GM18951 (cell line): ENCODE data around the gene CHST10.

Experiments
- POLR2A ChIP-seq: IDR thresholded peaks from 4 replicates; pipeline ENCODE4 v1.6.1; 2011; ENCODE audit warnings: mild to moderate bottlenecking; ENCODE audit not compliant: insufficient read length, insufficient read depth; ENCODE audit errors: extremely low read depth
- in situ Hi-C: fragments of 300-500 bp; cut with MboI; formaldehyde crosslinking; loops from one replicate; pipeline ENCODE4 v1.12.0; 2022; ENCODE audit warnings: low sequenced_read_pairs, mixed read lengths, inconsistent platforms; ENCODE audit not compliant: unreplicated experiment

Gene CHST10

GRCh38 chr2:100425573-100426383, 8.3 kb upstream of the CHST10 start:
- in situ Hi-C loops: no loop called here
- no peak for TF ChIP-seq POLR2A

DNA sequence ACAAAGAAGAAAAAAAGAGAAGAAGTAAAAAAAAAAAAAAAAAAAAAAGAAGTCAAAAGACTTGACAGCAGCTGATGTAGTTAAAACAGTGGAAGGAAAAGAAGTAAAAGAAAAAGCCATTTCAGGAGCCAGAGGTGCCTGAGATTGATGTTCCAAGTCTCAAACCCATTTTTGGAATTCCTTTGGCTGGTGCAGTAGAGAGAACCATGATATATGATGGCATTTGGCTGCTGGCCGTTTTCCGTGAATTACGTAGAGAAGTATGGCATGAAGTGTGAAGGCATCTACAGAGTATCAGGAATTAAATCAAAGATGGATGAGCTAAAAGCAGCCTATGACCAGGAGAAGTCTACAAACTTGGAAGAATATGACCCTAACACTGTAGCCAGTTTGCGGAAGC, 7.6 kb upstream of the CHST10 start:
- no peak for TF ChIP-seq POLR2A
- in situ Hi-C loops: no loop called here

- TF ChIP-seq POLR2A: no peak
- in situ Hi-C loops: no loop called here
Observed at GRCh38 chr2:100424277-100424875, 6.9 kb upstream of the CHST10 start.

GRCh38 chr2:100423631-100424030, 6.2 kb upstream of the CHST10 start:
- TF ChIP-seq POLR2A: no peak
- in situ Hi-C loops: no loop called here

GRCh38 chr2:100422320-100423055, 5.0 kb upstream of the CHST10 start:
- in situ Hi-C loops: no loop called here
- no peak for TF ChIP-seq POLR2A

- TF ChIP-seq POLR2A: no peak
- in situ Hi-C loops: no loop called here
Observed at GRCh38 chr2:100419915-100420314, 2.4 kb upstream of the CHST10 start.

DNA sequence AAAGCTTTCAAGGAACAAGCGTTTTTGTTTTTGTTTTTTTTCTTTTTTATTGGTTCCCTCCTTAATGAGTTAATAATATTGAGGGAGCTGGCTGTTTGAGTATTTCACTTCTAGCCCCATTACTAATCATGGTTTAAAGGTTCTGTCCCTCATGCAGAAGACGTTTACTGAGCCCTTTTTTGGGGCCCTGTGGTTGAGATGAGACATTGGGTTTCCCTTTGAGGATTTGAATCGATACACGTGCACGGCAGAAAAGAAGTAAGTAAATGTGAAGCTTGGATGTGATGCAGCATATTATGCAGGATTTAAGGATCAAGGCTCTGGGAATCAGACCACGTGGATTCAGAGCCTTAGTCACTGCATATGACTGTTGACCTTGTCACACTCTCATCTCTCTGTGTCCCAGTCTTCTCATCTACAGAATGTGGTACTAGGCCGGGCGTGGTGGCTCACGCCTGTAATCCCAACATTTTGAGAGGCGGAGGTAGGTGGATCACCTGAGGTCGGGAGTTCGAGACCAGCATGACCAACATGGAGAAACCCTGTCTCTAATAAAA, 1.0 kb upstream of the CHST10 start:
- in situ Hi-C loops: no loop called here
- no peak for TF ChIP-seq POLR2A

GRCh38 chr2:100417711-100418124, 250 bp upstream of the CHST10 start:
- in situ Hi-C loops: no loop called here
- no peak for TF ChIP-seq POLR2A

- in situ Hi-C loops: no loop called here
- no peak for TF ChIP-seq POLR2A
Observed at GRCh38 chr2:100416397-100416934, 1.0 kb downstream of the CHST10 start.

DNA sequence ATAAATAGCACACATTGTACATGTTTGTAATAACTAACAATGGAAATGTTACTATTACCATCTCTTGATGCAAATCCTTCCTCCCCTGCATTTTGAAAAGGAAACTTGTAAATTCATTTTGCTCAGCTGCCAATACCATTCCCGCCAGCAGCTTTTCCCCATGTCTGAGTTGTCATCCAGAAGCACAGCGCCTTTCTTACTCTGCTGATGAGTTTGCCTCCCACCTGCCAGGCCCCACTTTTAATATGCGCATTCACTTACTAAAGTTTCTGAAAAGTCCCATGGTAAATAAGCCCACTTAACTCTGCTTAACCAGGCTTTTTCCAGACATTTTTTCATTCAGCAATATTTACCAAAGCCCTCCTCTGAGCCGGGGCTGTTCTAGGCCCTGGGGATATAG, 3.9 kb downstream of the CHST10 start:
- in situ Hi-C loops: no loop called here
- no peak for TF ChIP-seq POLR2A

DNA sequence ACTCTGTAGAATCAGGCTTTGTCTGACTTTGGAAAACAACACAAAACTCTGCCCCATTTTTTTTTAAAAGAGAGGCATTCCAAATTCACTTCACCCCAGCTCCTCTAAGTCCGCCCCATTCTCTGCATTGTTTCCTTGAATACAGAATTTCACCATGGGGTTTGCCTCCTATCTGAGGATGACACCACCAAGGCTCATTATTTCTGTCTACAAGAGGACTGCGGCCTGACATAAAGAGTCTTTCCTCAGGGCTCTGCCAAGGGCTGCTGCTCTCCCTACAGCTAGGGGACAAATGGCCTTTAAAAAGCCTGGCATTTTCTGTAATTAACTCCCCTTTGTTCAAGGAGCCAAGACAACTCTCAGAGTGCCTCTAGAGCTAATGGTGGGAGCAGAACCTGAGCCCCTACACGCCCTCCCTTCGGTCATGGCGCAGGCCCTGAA, 4.6 kb downstream of the CHST10 start:
- in situ Hi-C loops: no loop called here
- TF ChIP-seq POLR2A: no peak

GRCh38 chr2:100412466-100412865, 5.0 kb downstream of the CHST10 start:
- in situ Hi-C loops: no loop called here
- no peak for TF ChIP-seq POLR2A

- TF ChIP-seq POLR2A: no peak
- in situ Hi-C loops: no loop called here
Observed at GRCh38 chr2:100411841-100412292, 5.6 kb downstream of the CHST10 start.
